ENCODE measurements around the gene MGST3. TPM values are rescaled to one million over a fixed set of nuclear protein-coding genes. Genes with fewer than 3 reads are reported as not detected.

The MGST3 gene
- total and polyA plus RNA-seq, 2 of the 4 experiments (the other 2 are of a cell fraction): 159 to 213 TPM

- ChIA-PET POLR2A (ENCODE audit: unreplicated experiment) (no interaction called here), CTCF (no interaction called here)
- Histone ChIP-seq H3K4me2 (ENCODE audit: low read depth, low read length) (no peak overlapping the region), H4K5ac (ENCODE audit: low read depth, low read length) (no peak overlapping the region), H4K8ac (ENCODE audit: low read depth in 2 of 2, low read length in 2 of 2) (no peak overlapping the region), H3K18ac (ENCODE audit: low read depth, low read length) (no peak overlapping the region), H2BK20ac (ENCODE audit: low read depth, low read length) (no peak overlapping the region), H3K36me3 (ENCODE audit: control insufficient read depth, insufficient read depth, low read length) (no peaks in the 10 kb centered on the region), H3K27me3 (ENCODE audit: control insufficient read depth, insufficient read depth, low read length) (peaks cover 2% of the 10 kb centered on the region; the same call in 1 of the 2 replicates), H3K4me1 (ENCODE audit: control insufficient read depth, insufficient read depth, low read length) (no peaks in the 10 kb centered on the region; the same call in 1 of the 2 replicates), H3K14ac (replicated peaks; ENCODE audit: low read depth, low read length) (no peak overlapping the region), H2AFZ (replicated peaks; ENCODE audit: low read length, poor library complexity) (no peak overlapping the region), H2BK15ac (ENCODE audit: low read depth, low read length) (no peak overlapping the region), H3K4ac (ENCODE audit: low read depth, low read length) (no peak overlapping the region), H2AK5ac (ENCODE audit: low read depth, low read length) (no peak overlapping the region), H2BK120ac (ENCODE audit: low read depth, low read length) (no peak overlapping the region), H4K20me1 (ENCODE audit: insufficient read depth, low read length) (peaks cover 15% of the 10 kb centered on the region), H3K79me1 (ENCODE audit: low read depth in 1 of 2, low read length in 2 of 2) (peaks cover 6 to 20% of the 10 kb centered on the region in 2 experiments), H3K56ac (ENCODE audit: extremely low read depth, insufficient read depth, low read length) (no peak overlapping the region), H3K27ac (ENCODE audit: insufficient read depth, low read length) (no peak overlapping the region), H4K91ac (ENCODE audit: insufficient read depth, low read depth, low read length) (no peak overlapping the region), H3K9me3 (ENCODE audit: control insufficient read depth, insufficient read depth, low read length) (no peaks in the 10 kb centered on the region), H3K9ac (ENCODE audit: low read depth, low read length) (no peak overlapping the region), H2AK9ac (replicated peaks; ENCODE audit: low read depth, low read length, poor library complexity) (no peak overlapping the region), H3K23ac (ENCODE audit: low read depth, low read length) (no peak overlapping the region), H2BK5ac (ENCODE audit: low read depth, low read length, poor library complexity, severe bottlenecking) (no peak overlapping the region), H3K4me3 (ENCODE audit: insufficient read depth, low read depth, low read length) (no peak overlapping the region), H3K9me1 (ENCODE audit: insufficient read depth, low read length) (no peaks in the 10 kb centered on the region; the same call in 1 of the 2 replicates)
- DNase-seq: no peak
- WGBS, 2 experiments (ENCODE audit: extremely low coverage in 2 of 2, insufficient read length in 1 of 2): 57% methylated on average over 3 of the region's 6 CpGs; no CpG with 5 or more reads in 1 of the 2 experiments
- BruUV-seq (replicated peaks): no TSS peak
- intact Hi-C loops (cut with micrococcal nuclease) (no loop called here), in situ Hi-C loops (cut with MboI; ENCODE audit: low sequenced_read_pairs) (no loop called here), dilution Hi-C loops (cut with HindIII; ENCODE audit: low sequenced_read_pairs, unreplicated experiment) (no loop called here)
- no peak for ATAC-seq (ENCODE audit: low read depth)
- TF ChIP-seq MAZ (IDR thresholded peaks at IDR 0.05; ENCODE audit: borderline replicate concordance, low read depth, low read length) (no peak), POLR2A (IDR thresholded peaks at IDR 0.05; ENCODE audit: low read depth, low read length) (no peak), FOS (IDR thresholded peaks at IDR 0.05; ENCODE audit: low read depth, low read length) (no peak), RFX5 (IDR thresholded peaks at IDR 0.05; ENCODE audit: low read depth, low read length) (no peak)
Observed at GRCh38 chr1:165628147-165628822, 2.7 kb upstream of the MGST3 start.
